Measurements from ENCODE around the gene CRTAP.

The CRTAP gene

GRCh38 chr3:33166095-33166494 lies 52.3 kb downstream of the CRTAP start:
- in situ Hi-C loops (cut with MboI; ENCODE audit: low pct_unique_long_range_greater_than_20kb, low sequenced_read_pairs, unreplicated experiment), result no loop called here
- no peak for TF ChIP-seq CTCF (IDR thresholded peaks at IDR 0.05; ENCODE audit: extremely low read depth, insufficient read depth, missing control alignments)
- DNase-seq (ENCODE audit: low spot score), result no peak

GRCh38 chr3:33167284-33167683 lies 53.5 kb downstream of the CRTAP start:
- in situ Hi-C loops (cut with MboI; ENCODE audit: low pct_unique_long_range_greater_than_20kb, low sequenced_read_pairs, unreplicated experiment), result no loop called here
- no peak for TF ChIP-seq CTCF (IDR thresholded peaks at IDR 0.05; ENCODE audit: extremely low read depth, insufficient read depth, missing control alignments)
- no peak for DNase-seq (ENCODE audit: low spot score)

- DNase-seq (ENCODE audit: low spot score), result no peak
Measured at GRCh38 chr3:33167716-33168336, 54.0 kb downstream of the CRTAP start.

GRCh38 chr3:33170531-33170930 lies 56.7 kb downstream of the CRTAP start:
- in situ Hi-C loops (cut with MboI; ENCODE audit: low pct_unique_long_range_greater_than_20kb, low sequenced_read_pairs, unreplicated experiment), result no loop called here
- no peak for TF ChIP-seq CTCF (IDR thresholded peaks at IDR 0.05; ENCODE audit: extremely low read depth, insufficient read depth, missing control alignments)
- DNase-seq (ENCODE audit: low spot score), result no peak

More at GRCh38 chr3:33167716-33168336, 54.0 kb downstream of the CRTAP start:
- no peak for TF ChIP-seq CTCF (IDR thresholded peaks at IDR 0.05; ENCODE audit: extremely low read depth, insufficient read depth, missing control alignments)
- in situ Hi-C loops (cut with MboI; ENCODE audit: low pct_unique_long_range_greater_than_20kb, low sequenced_read_pairs, unreplicated experiment), result no loop called here

GRCh38 chr3:33171580-33171979 lies 57.8 kb downstream of the CRTAP start:
- no peak for DNase-seq (ENCODE audit: low spot score)
- in situ Hi-C loops (cut with MboI; ENCODE audit: low pct_unique_long_range_greater_than_20kb, low sequenced_read_pairs, unreplicated experiment), result no loop called here
- TF ChIP-seq CTCF (IDR thresholded peaks at IDR 0.05; ENCODE audit: extremely low read depth, insufficient read depth, missing control alignments), result no peak

- TF ChIP-seq CTCF (IDR thresholded peaks at IDR 0.05; ENCODE audit: extremely low read depth, insufficient read depth, missing control alignments), result no peak
- no peak for DNase-seq (ENCODE audit: low spot score)
- in situ Hi-C loops (cut with MboI; ENCODE audit: low pct_unique_long_range_greater_than_20kb, low sequenced_read_pairs, unreplicated experiment), result no loop called here
Measured at GRCh38 chr3:33173103-33173502, 59.3 kb downstream of the CRTAP start.

Measured in GM13977 (cell line).